Measurements from ENCODE around the gene ANXA2. TPM values are rescaled to one million over a fixed set of nuclear protein-coding genes. Genes with fewer than 3 reads are reported as not detected.

Gene ANXA2
- total RNA-seq, 2 donors from 2014 or later: 752 to 812 TPM

GRCh38 chr15:60389261-60390077 lies 8.3 kb downstream of the ANXA2 start:
- peak overlapping the region; percentile 60 for H3K4me3 ChIP-seq
- peak overlapping the region in 1 of 2 donors; percentile 99 for H3K27ac ChIP-seq
- peaks cover 3% of the 10 kb centered on the region for H3K36me3 ChIP-seq
- H3K27me3 ChIP-seq (replicated peaks; ENCODE audit: insufficient read depth): no peaks in the 10 kb centered on the region
- no peak for TF ChIP-seq CTCF (IDR thresholded peaks at IDR 0.05)
- no peaks in the 10 kb centered on the region for H3K9me3 ChIP-seq
- no peak for DNase-seq (ENCODE audit: low spot score)
- peaks cover 46 to 95% of the 10 kb centered on the region in 2 donors for H3K4me1 ChIP-seq (ENCODE audit: control insufficient read depth in 1 of 2, low read depth in 2 of 2)
- no peak for ATAC-seq (ENCODE audit: insufficient number of reproducible peaks, low FRiP score, low read depth)

GRCh38 chr15:60387321-60387720 lies 10.5 kb downstream of the ANXA2 start:
- H3K36me3 ChIP-seq: peaks cover 7% of the 10 kb centered on the region
- DNase-seq (ENCODE audit: low spot score) (no peak), ATAC-seq (ENCODE audit: insufficient number of reproducible peaks, low FRiP score, low read depth) (no peak)
- H3K27me3 ChIP-seq (replicated peaks; ENCODE audit: insufficient read depth): no peaks in the 10 kb centered on the region
- H3K4me3 ChIP-seq: no peak overlapping the region
- H3K4me1 ChIP-seq (ENCODE audit: control insufficient read depth in 1 of 2, low read depth in 2 of 2): peaks cover 48 to 95% of the 10 kb centered on the region in 2 donors
- H3K9me3 ChIP-seq: no peaks in the 10 kb centered on the region
- no peak for TF ChIP-seq CTCF (IDR thresholded peaks at IDR 0.05)
- H3K27ac ChIP-seq: no peak overlapping the region

GRCh38 chr15:60386615-60387014 lies 11.2 kb downstream of the ANXA2 start:
- Histone ChIP-seq H3K4me1 (ENCODE audit: control insufficient read depth in 1 of 2, low read depth in 2 of 2) (peaks cover 43 to 95% of the 10 kb centered on the region in 2 donors), H3K27me3 (replicated peaks; ENCODE audit: insufficient read depth) (no peaks in the 10 kb centered on the region), H3K36me3 (peaks cover 8% of the 10 kb centered on the region), H3K27ac (peak overlapping the region; percentile 1 to 4), H3K4me3 (no peak overlapping the region), H3K9me3 (no peaks in the 10 kb centered on the region)
- DNase-seq (ENCODE audit: low spot score) (no peak), ATAC-seq (ENCODE audit: insufficient number of reproducible peaks, low FRiP score, low read depth) (no peak)
- TF ChIP-seq CTCF (IDR thresholded peaks at IDR 0.05): no peak

GRCh38 chr15:60385620-60386552 lies 11.9 kb downstream of the ANXA2 start:
- DNase-seq (ENCODE audit: low spot score): no peak
- Histone ChIP-seq H3K9me3 (no peaks in the 10 kb centered on the region), H3K27me3 (replicated peaks; ENCODE audit: insufficient read depth) (no peaks in the 10 kb centered on the region), H3K4me1 (ENCODE audit: control insufficient read depth in 1 of 2, low read depth in 2 of 2) (peaks cover 41 to 95% of the 10 kb centered on the region in 2 donors), H3K36me3 (peaks cover 16% of the 10 kb centered on the region), H3K27ac (peak overlapping the region; percentile 1 to 4), H3K4me3 (no peak overlapping the region)
- TF ChIP-seq CTCF (IDR thresholded peaks at IDR 0.05): no peak
- no peak for ATAC-seq (ENCODE audit: insufficient number of reproducible peaks, low FRiP score, low read depth)

All from thoracic aorta (tissue), 2 donors.